HepG2 (cell line): ENCODE results near the gene UBE3B. TPM values are rescaled to one million over a fixed set of nuclear protein-coding genes. Genes with fewer than 3 reads are reported as not detected.

Experiments used
- ARNTL ChIP-seq: sonication (generic); formaldehyde crosslinking; IDR thresholded peaks from 2 replicates; pipeline ENCODE4 v1.4.0; 2020; ENCODE audit warnings: mild to moderate bottlenecking, missing genetic modification reagents
- FOXM1 ChIP-seq: sonication (generic); formaldehyde crosslinking; IDR thresholded peaks from 2 replicates; pipeline ENCODE4 v1.5.0; 2020; ENCODE audit warnings: missing genetic modification reagents
- KDM5A ChIP-seq: fragments of 200-600 bp; sonication (generic); IDR thresholded peaks from 2 replicates; pipeline ENCODE4 v1.7.0; 2018; ENCODE audit warnings: antibody characterized with exemption, mild to moderate bottlenecking, low read length, borderline replicate concordance
- MAFG ChIP-seq: sonication (generic); formaldehyde crosslinking; IDR thresholded peaks from 2 replicates; pipeline ENCODE4 v1.5.1; 2020; ENCODE audit warnings: mild to moderate bottlenecking, missing genetic modification reagents
- MBNL3 ChIP-seq: fragments of 250-450 bp; sonication (Bioruptor Pico); conservative IDR thresholded peaks from 2 replicates; pipeline ENCODE4 v1.8.0; 2022; ENCODE audit warnings: mild to moderate bottlenecking, inconsistent platforms
- RBAK ChIP-seq: sonication (generic); formaldehyde crosslinking; IDR thresholded peaks from 2 replicates; pipeline ENCODE4 v1.5.1; 2020; ENCODE audit warnings: mild to moderate bottlenecking, missing genetic modification reagents
- SMARCE1 ChIP-seq: fragments of 450-650 bp; IDR thresholded peaks from 2 replicates; pipeline ENCODE4 v1.6.1; 2017; ENCODE audit warnings: borderline replicate concordance
- ZBTB7B ChIP-seq: sonication (generic); formaldehyde crosslinking; IDR thresholded peaks from 2 replicates; pipeline ENCODE4 v1.4.0; 2020; ENCODE audit warnings: missing genetic modification reagents
- ZNF331 ChIP-seq: sonication (generic); formaldehyde crosslinking; IDR thresholded peaks from 2 replicates; pipeline ENCODE4 v1.4.0; 2020; ENCODE audit warnings: missing genetic modification reagents
- ZSCAN9 ChIP-seq: IDR thresholded peaks from 2 replicates; pipeline ENCODE4 v1.6.1; 2016; ENCODE audit warnings: borderline replicate concordance
- polyA plus RNA-seq, 8 experiments: library from polyadenylated mRNA; depleted of rRNA in 3 of 8; stranded (reverse) in 7 of 8; unstranded in 1 of 8; fragments of >200 nt; fragmentation: Illumina TruSeq in 4 of 8; extraction: Trizol in 4 of 8; gene quantifications; 2 replicates each; pipeline versions ENCODE4 v1.2.1 to v1.2.3, GENCODE V29; 2011 to 2016; ENCODE audit warnings: low read depth in 4 of 8, missing spikeins in 1 of 8, mixed read lengths in 1 of 8; ENCODE audit not compliant: insufficient read depth in 1 of 8
- total RNA-seq, 5 experiments: library from RNA; depleted of rRNA; stranded (reverse); fragments of >200 nt; fragmentation: Illumina TruSeq; extraction: Trizol; gene quantifications; 2 replicates each; pipeline ENCODE4 v1.2.3, GENCODE V29; 2016; ENCODE audit warnings: low read depth in 1 of 5
- TF ChIP-seq, protein P1 (sequence below): sonication (generic); formaldehyde crosslinking; IDR thresholded peaks from 2 replicates; pipeline ENCODE4 v1.4.0; 2020; ENCODE audit warnings: missing genetic modification reagents; ENCODE audit errors: not compliant biosample characterization
- TF ChIP-seq, protein P2 (sequence below): sonication (generic); formaldehyde crosslinking; IDR thresholded peaks from 2 replicates; pipeline ENCODE4 v1.4.0; 2020; ENCODE audit warnings: missing genetic modification reagents, borderline replicate concordance
- TF ChIP-seq, protein P3 (sequence below): sonication (generic); formaldehyde crosslinking; IDR thresholded peaks from 2 replicates; pipeline ENCODE4 v1.4.0; 2020; ENCODE audit warnings: missing genetic modification reagents
- TF ChIP-seq, protein P4 (sequence below): sonication (generic); IDR thresholded peaks from 2 replicates; pipeline ENCODE4 v1.6.1; 2016; ENCODE audit warnings: low read depth, borderline replicate concordance
- TF ChIP-seq, protein P5 (sequence below): sonication (generic); formaldehyde crosslinking; IDR thresholded peaks from 2 replicates; pipeline ENCODE4 v1.8.1; 2023; ENCODE audit warnings: missing genetic modification reagents, inconsistent platforms, borderline replicate concordance
- TF ChIP-seq, protein P6 (sequence below), 2 experiments: sonication (generic) in 1 of 2; formaldehyde crosslinking in 1 of 2; IDR thresholded peaks; 2 replicates each; pipeline versions ENCODE4 v1.5.1 to v1.6.1; 2011 to 2020; ENCODE audit warnings: borderline replicate concordance in 1 of 2, low read depth in 1 of 2, low read length in 1 of 2, mild to moderate bottlenecking in 1 of 2, missing genetic modification reagents in 1 of 2, moderate library complexity in 1 of 2
- TF ChIP-seq, protein P7 (sequence below): sonication (generic); formaldehyde crosslinking; IDR thresholded peaks from 2 replicates; pipeline ENCODE4 v1.5.1; 2020; ENCODE audit warnings: mild to moderate bottlenecking, moderate library complexity, missing genetic modification reagents

Gene UBE3B
- total and polyA plus RNA-seq, 2 of the 13 experiments (the other 11 are each of a cell fraction or from before 2014, with no cell fraction given): 22.7 to 25.3 TPM

DNA sequence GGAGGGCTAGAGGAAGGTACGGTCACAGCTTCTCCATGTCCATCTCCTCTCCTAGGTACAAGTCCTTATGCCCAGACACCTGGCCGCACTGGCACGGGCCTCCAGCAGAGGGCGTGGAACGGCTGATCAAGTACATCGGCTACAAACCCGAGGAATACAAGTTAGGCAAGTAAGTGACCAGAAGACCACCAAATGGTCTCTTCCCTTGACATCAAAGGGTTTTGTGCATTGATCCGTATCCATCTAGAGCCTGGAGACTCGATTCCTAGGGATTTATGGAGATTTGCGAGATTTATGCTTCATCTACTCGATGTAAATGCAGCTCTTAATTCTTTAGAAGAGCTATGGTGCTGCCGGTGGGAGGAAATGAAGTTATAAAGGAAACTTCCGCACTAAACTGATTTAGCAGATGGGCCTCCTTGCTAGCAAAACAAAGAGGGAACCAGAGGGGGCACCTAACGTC, 44.6 kb upstream of the UBE3B start (continued):
- TF ChIP-seq, protein P1, sequence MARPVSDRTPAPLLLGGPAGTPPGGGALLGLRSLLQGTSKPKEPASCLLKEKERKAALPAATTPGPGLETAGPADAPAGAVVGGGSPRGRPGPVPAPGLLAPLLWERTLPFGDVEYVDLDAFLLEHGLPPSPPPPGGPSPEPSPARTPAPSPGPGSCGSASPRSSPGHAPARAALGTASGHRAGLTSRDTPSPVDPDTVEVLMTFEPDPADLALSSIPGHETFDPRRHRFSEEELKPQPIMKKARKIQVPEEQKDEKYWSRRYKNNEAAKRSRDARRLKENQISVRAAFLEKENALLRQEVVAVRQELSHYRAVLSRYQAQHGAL (CRISPR knock-in tag): no peak
- TF ChIP-seq, protein P2, sequence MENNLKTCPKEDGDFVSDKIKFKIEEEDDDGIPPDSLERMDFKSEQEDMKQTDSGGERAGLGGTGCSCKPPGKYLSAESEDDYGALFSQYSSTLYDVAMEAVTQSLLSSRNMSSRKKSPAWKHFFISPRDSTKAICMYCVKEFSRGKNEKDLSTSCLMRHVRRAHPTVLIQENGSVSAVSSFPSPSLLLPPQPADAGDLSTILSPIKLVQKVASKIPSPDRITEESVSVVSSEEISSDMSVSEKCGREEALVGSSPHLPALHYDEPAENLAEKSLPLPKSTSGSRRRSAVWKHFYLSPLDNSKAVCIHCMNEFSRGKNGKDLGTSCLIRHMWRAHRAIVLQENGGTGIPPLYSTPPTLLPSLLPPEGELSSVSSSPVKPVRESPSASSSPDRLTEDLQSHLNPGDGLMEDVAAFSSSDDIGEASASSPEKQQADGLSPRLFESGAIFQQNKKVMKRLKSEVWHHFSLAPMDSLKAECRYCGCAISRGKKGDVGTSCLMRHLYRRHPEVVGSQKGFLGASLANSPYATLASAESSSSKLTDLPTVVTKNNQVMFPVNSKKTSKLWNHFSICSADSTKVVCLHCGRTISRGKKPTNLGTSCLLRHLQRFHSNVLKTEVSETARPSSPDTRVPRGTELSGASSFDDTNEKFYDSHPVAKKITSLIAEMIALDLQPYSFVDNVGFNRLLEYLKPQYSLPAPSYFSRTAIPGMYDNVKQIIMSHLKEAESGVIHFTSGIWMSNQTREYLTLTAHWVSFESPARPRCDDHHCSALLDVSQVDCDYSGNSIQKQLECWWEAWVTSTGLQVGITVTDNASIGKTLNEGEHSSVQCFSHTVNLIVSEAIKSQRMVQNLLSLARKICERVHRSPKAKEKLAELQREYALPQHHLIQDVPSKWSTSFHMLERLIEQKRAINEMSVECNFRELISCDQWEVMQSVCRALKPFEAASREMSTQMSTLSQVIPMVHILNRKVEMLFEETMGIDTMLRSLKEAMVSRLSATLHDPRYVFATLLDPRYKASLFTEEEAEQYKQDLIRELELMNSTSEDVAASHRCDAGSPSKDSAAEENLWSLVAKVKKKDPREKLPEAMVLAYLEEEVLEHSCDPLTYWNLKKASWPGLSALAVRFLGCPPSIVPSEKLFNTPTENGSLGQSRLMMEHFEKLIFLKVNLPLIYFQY (CRISPR knock-in tag): no peak
- TF ChIP-seq ZSCAN9: no peak
- TF ChIP-seq MBNL3: no peak
- 0 out of 2 replicates have a peak, but pooled peaks have one; percentile 31 for TF ChIP-seq ZBTB7B (CRISPR knock-in tag)
- TF ChIP-seq, protein P3, sequence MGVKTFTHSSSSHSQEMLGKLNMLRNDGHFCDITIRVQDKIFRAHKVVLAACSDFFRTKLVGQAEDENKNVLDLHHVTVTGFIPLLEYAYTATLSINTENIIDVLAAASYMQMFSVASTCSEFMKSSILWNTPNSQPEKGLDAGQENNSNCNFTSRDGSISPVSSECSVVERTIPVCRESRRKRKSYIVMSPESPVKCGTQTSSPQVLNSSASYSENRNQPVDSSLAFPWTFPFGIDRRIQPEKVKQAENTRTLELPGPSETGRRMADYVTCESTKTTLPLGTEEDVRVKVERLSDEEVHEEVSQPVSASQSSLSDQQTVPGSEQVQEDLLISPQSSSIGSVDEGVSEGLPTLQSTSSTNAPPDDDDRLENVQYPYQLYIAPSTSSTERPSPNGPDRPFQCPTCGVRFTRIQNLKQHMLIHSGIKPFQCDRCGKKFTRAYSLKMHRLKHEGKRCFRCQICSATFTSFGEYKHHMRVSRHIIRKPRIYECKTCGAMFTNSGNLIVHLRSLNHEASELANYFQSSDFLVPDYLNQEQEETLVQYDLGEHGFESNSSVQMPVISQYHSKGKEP (CRISPR knock-in tag): no peak
- TF ChIP-seq, protein P4, sequence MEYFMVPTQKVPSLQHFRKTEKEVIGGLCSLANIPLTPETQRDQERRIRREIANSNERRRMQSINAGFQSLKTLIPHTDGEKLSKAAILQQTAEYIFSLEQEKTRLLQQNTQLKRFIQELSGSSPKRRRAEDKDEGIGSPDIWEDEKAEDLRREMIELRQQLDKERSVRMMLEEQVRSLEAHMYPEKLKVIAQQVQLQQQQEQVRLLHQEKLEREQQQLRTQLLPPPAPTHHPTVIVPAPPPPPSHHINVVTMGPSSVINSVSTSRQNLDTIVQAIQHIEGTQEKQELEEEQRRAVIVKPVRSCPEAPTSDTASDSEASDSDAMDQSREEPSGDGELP: peak; percentile 34; the same call in 1 of the 2 replicates
- no peak for TF ChIP-seq FOXM1 (CRISPR knock-in tag)
- TF ChIP-seq ZNF331 (CRISPR knock-in tag): no peak
- no peak for TF ChIP-seq ARNTL (CRISPR knock-in tag)
- TF ChIP-seq, protein P5, sequence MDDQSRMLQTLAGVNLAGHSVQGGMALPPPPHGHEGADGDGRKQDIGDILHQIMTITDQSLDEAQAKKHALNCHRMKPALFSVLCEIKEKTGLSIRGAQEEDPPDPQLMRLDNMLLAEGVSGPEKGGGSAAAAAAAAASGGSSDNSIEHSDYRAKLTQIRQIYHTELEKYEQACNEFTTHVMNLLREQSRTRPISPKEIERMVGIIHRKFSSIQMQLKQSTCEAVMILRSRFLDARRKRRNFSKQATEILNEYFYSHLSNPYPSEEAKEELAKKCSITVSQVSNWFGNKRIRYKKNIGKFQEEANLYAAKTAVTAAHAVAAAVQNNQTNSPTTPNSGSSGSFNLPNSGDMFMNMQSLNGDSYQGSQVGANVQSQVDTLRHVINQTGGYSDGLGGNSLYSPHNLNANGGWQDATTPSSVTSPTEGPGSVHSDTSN (CRISPR knock-in tag): no peak
- TF ChIP-seq MAFG (CRISPR knock-in tag): no peak
- TF ChIP-seq, protein P6, sequence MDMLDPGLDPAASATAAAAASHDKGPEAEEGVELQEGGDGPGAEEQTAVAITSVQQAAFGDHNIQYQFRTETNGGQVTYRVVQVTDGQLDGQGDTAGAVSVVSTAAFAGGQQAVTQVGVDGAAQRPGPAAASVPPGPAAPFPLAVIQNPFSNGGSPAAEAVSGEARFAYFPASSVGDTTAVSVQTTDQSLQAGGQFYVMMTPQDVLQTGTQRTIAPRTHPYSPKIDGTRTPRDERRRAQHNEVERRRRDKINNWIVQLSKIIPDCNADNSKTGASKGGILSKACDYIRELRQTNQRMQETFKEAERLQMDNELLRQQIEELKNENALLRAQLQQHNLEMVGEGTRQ (IDR thresholded peaks at IDR 0.05; ENCODE audit: low read depth, low read length): no peak
- TF ChIP-seq, protein P6 (CRISPR knock-in tag; IDR thresholded peaks at IDR 0.05; ENCODE audit: borderline replicate concordance): no peak
- no peak for TF ChIP-seq SMARCE1
- TF ChIP-seq, protein P7, sequence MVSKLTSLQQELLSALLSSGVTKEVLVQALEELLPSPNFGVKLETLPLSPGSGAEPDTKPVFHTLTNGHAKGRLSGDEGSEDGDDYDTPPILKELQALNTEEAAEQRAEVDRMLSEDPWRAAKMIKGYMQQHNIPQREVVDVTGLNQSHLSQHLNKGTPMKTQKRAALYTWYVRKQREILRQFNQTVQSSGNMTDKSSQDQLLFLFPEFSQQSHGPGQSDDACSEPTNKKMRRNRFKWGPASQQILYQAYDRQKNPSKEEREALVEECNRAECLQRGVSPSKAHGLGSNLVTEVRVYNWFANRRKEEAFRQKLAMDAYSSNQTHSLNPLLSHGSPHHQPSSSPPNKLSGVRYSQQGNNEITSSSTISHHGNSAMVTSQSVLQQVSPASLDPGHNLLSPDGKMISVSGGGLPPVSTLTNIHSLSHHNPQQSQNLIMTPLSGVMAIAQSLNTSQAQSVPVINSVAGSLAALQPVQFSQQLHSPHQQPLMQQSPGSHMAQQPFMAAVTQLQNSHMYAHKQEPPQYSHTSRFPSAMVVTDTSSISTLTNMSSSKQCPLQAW (CRISPR knock-in tag): no peak
- TF ChIP-seq KDM5A: no peak
- TF ChIP-seq RBAK: no peak
